ENCODE measurements around the gene OPCML.

GRCh38 chr11:132908414-132908810, 623.9 kb downstream of the OPCML start:
- no peak for TF ChIP-seq CTCF (conservative IDR thresholded peaks at IDR 0.05)
- no peak for TF ChIP-seq EZH2 (IDR thresholded peaks at IDR 0.05; ENCODE audit: low read depth)

Measured in PC-9 (cell line).